NCI-H2081 (cell line): Measurements from ENCODE around the gene RERE.
A peak's percentile ranks its signal among the peaks of the same experiment; 100 is the strongest.
"Not testable (repeated sequence)": the region's sequence is repeated elsewhere in the genome, so short reads cannot be mapped to it uniquely, and the experiment has no call there.

Source experiments
- DNase-seq, 2 experiments: peaks; one replicate each; lab custom pipeline; 2025; lab: John Stamatoyannopoulos, UW

Gene RERE

GRCh38 chr1:8456991-8457390, 360.4 kb downstream of the RERE start:
- no peak for DNase-seq

- no peak for DNase-seq
These were observed 361.0 kb downstream of the RERE start for GRCh38 chr1:8456308-8456912.

- no peak for DNase-seq
These were observed 361.6 kb downstream of the RERE start for GRCh38 chr1:8455700-8456307.

- DNase-seq, result no peak
These were observed 367.1 kb downstream of the RERE start for GRCh38 chr1:8450312-8450711.

- no peak for DNase-seq
These were observed 368.4 kb downstream of the RERE start for GRCh38 chr1:8448911-8449661.

- DNase-seq, result not testable (repeated sequence)
These were observed 368.9 kb downstream of the RERE start for GRCh38 chr1:8448505-8448904.

- no peak for DNase-seq
These were observed 369.8 kb downstream of the RERE start for GRCh38 chr1:8447616-8448150.

GRCh38 chr1:8446119-8446518, 371.3 kb downstream of the RERE start:
- not testable (repeated sequence) for DNase-seq

GRCh38 chr1:8443558-8444194, 373.8 kb downstream of the RERE start:
- DNase-seq, result no peak

- no peak for DNase-seq
These were observed 376.0 kb downstream of the RERE start for GRCh38 chr1:8441426-8441825.

- DNase-seq, result peak; percentile 80 to 94
These were observed 378.3 kb downstream of the RERE start for GRCh38 chr1:8439015-8439702.

GRCh38 chr1:8438489-8438888, 379.0 kb downstream of the RERE start:
- no peak for DNase-seq

GRCh38 chr1:8437347-8437746, 380.1 kb downstream of the RERE start:
- peak in 1 of 2 experiments; percentile 15 for DNase-seq

GRCh38 chr1:8435569-8436071, 381.8 kb downstream of the RERE start:
- peak; percentile 72 to 94 for DNase-seq

- no peak for DNase-seq
These were observed 383.3 kb downstream of the RERE start for GRCh38 chr1:8434101-8434500.

GRCh38 chr1:8431784-8432183, 385.7 kb downstream of the RERE start:
- no peak for DNase-seq

- DNase-seq, result no peak
These were observed 386.4 kb downstream of the RERE start for GRCh38 chr1:8431019-8431418.

- no peak for DNase-seq
These were observed 387.0 kb downstream of the RERE start for GRCh38 chr1:8430476-8430875.

GRCh38 chr1:8429549-8430110, 387.8 kb downstream of the RERE start:
- no peak for DNase-seq

GRCh38 chr1:8428441-8428840, 389.0 kb downstream of the RERE start:
- no peak for DNase-seq

GRCh38 chr1:8427986-8428385, 389.5 kb downstream of the RERE start:
- no peak for DNase-seq
